Bronchial epithelial cell (primary cell): ENCODE data around the gene HOXC9. TPM values are rescaled to one million over a fixed set of nuclear protein-coding genes. Genes with fewer than 3 reads are reported as not detected.

Source experiments
- DNase-seq: peaks from one replicate; pipeline ENCODE4 v3.0.0-alpha.2; 2010; ENCODE audit warnings: low read depth
- FAIRE-seq: peaks from 2 replicates; lab custom pipeline; 2011; peaks lifted over from hg19 to GRCh38; lab: Jason Lieb, UNC
- H3K27me3 ChIP-seq: 2 replicates; pipeline ENCODE4 v1.5.1; 2011; ENCODE audit warnings: low read length; ENCODE audit not compliant: control insufficient read depth, insufficient read depth
- H3K36me3 ChIP-seq: 2 replicates; pipeline ENCODE4 v1.5.1; 2011; ENCODE audit warnings: low read length; ENCODE audit not compliant: control insufficient read depth, insufficient read depth
- H3K4me3 ChIP-seq: 2 replicates; pipeline ENCODE4 v1.5.1; 2011; ENCODE audit warnings: mild to moderate bottlenecking, low read depth, low read length, control low read depth
- CTCF ChIP-seq: IDR thresholded peaks from 2 replicates; pipeline ENCODE4 v1.5.1; 2011; ENCODE audit warnings: mild to moderate bottlenecking, moderate library complexity, low read length, control low read depth, inconsistent platforms; ENCODE audit not compliant: insufficient read depth, severe bottlenecking
- total RNA-seq: library from RNA; depleted of rRNA; stranded (reverse); fragments of >200 nt; gene quantifications from 2 replicates; pipeline ENCODE4 v1.2.1, GENCODE V29; 2014

The HOXC9 gene
- total RNA-seq, 1 donor from 2014 or later = not detected

- H3K36me3 ChIP-seq = no peaks in the 10 kb centered on the region
- no peak overlapping the region for H3K4me3 ChIP-seq
- FAIRE-seq = no peak
- no peak for DNase-seq
- peaks cover 60% of the 10 kb centered on the region for H3K27me3 ChIP-seq
- TF ChIP-seq CTCF = no peak
These were observed 20.8 kb downstream of the HOXC9 start for GRCh38 chr12:54020591-54021405.

GRCh38 chr12:54021432-54022013, 21.6 kb downstream of the HOXC9 start:
- no peak for FAIRE-seq
- H3K27me3 ChIP-seq = peaks cover 61% of the 10 kb centered on the region
- no peak overlapping the region for H3K4me3 ChIP-seq
- peak; percentile 6 for DNase-seq
- peak; percentile 37 for TF ChIP-seq CTCF
- no peaks in the 10 kb centered on the region for H3K36me3 ChIP-seq

GRCh38 chr12:54022960-54023884, 23.3 kb downstream of the HOXC9 start:
- H3K27me3 ChIP-seq = peaks cover 64% of the 10 kb centered on the region
- DNase-seq (no peak), FAIRE-seq (no peak)
- no peak overlapping the region for H3K4me3 ChIP-seq
- TF ChIP-seq CTCF = no peak
- H3K36me3 ChIP-seq = no peaks in the 10 kb centered on the region

- Histone ChIP-seq H3K27me3 (peaks cover 68% of the 10 kb centered on the region), H3K4me3 (no peak overlapping the region), H3K36me3 (no peaks in the 10 kb centered on the region)
- DNase-seq (no peak), FAIRE-seq (no peak)
- TF ChIP-seq CTCF = no peak
These were observed 24.2 kb downstream of the HOXC9 start for GRCh38 chr12:54024127-54024526.

GRCh38 chr12:54024581-54025305, 24.8 kb downstream of the HOXC9 start:
- Histone ChIP-seq H3K36me3 (no peaks in the 10 kb centered on the region), H3K4me3 (no peak overlapping the region), H3K27me3 (peaks cover 72% of the 10 kb centered on the region)
- no peak for TF ChIP-seq CTCF
- FAIRE-seq (no peak), DNase-seq (no peak)
